Left ventricle myocardium inferior (tissue), 1 donor: ENCODE measurements around the gene SYT13. TPM values are rescaled to one million over a fixed set of nuclear protein-coding genes. Genes with fewer than 3 reads are reported as not detected.

Experiments used
- DNase-seq: peaks from one replicate; pipeline ENCODE4 v3.0.0-alpha.2; 2020
- H3K27ac ChIP-seq: fragments of 200-600 bp; replicated peaks from 2 replicates; pipeline ENCODE4 v1.8.0; 2021
- H3K27me3 ChIP-seq: fragments of 200-600 bp; 2 replicates; pipeline ENCODE4 v1.8.0; 2021; ENCODE audit warnings: low read depth
- H3K36me3 ChIP-seq: fragments of 200-600 bp; 2 replicates; pipeline ENCODE4 v1.8.0; 2021
- H3K4me1 ChIP-seq: fragments of 200-600 bp; 2 replicates; pipeline ENCODE4 v1.8.0; 2021
- H3K4me3 ChIP-seq: fragments of 200-600 bp; 2 replicates; pipeline ENCODE4 v1.8.0; 2021; ENCODE audit warnings: mild to moderate bottlenecking, moderate library complexity
- H3K9me3 ChIP-seq: fragments of 200-600 bp; replicated peaks from 2 replicates; pipeline ENCODE4 v1.8.0; 2021
- CTCF ChIP-seq: fragments of 200-600 bp; IDR thresholded peaks from 2 replicates; pipeline ENCODE4 v1.8.0; 2021; ENCODE audit warnings: antibody characterized with exemption, mild to moderate bottlenecking, borderline replicate concordance
- intact Hi-C: fragments of 100-400 bp; cut with micrococcal nuclease; formaldehyde crosslinking; loops from one replicate; pipeline ENCODE4 v1.11.0; 2022
- total RNA-seq: library from RNA; stranded (reverse); fragmentation: NEBNext Ultra II Directional; extraction: Animal tissue kit (Norgen Biotek cat#: 25700); gene quantifications from one replicate; pipeline ENCODE4 v1.2.1, GENCODE V29; 2021
- donor health status: DM: no; HTN: yes; CAD: no; lungs with severe emphysema.

Gene SYT13
- total RNA-seq, 1 donor from 2014 or later: 5.9 TPM

GRCh38 chr11:45208135-45208534, 78.0 kb downstream of the SYT13 start:
- peaks cover 18% of the 10 kb centered on the region for H3K36me3 ChIP-seq
- peaks cover 56% of the 10 kb centered on the region for H3K4me1 ChIP-seq
- H3K9me3 ChIP-seq: no peaks in the 10 kb centered on the region
- H3K27ac ChIP-seq: peak overlapping the region; percentile 94
- no peak for TF ChIP-seq CTCF
- no peak overlapping the region for H3K4me3 ChIP-seq
- no peaks in the 10 kb centered on the region for H3K27me3 ChIP-seq
- intact Hi-C loops: no loop called here
- DNase-seq: no peak

GRCh38 chr11:45205978-45206377, 80.2 kb downstream of the SYT13 start:
- H3K9me3 ChIP-seq: no peaks in the 10 kb centered on the region
- H3K27me3 ChIP-seq: no peaks in the 10 kb centered on the region
- H3K4me1 ChIP-seq: peaks cover 48% of the 10 kb centered on the region
- TF ChIP-seq CTCF: no peak
- intact Hi-C loops: no loop called here
- DNase-seq: no peak
- H3K36me3 ChIP-seq: peaks cover 8% of the 10 kb centered on the region
- no peak overlapping the region for H3K4me3 ChIP-seq
- H3K27ac ChIP-seq: no peak overlapping the region

- H3K27ac ChIP-seq: no peak overlapping the region
- peaks cover 8% of the 10 kb centered on the region for H3K36me3 ChIP-seq
- TF ChIP-seq CTCF: peak; percentile 33
- H3K9me3 ChIP-seq: no peaks in the 10 kb centered on the region
- H3K4me1 ChIP-seq: peaks cover 35% of the 10 kb centered on the region
- H3K27me3 ChIP-seq: no peaks in the 10 kb centered on the region
- intact Hi-C loops: no loop called here
- DNase-seq: no peak
- H3K4me3 ChIP-seq: no peak overlapping the region
Measured at GRCh38 chr11:45204761-45205160, 81.4 kb downstream of the SYT13 start.

GRCh38 chr11:45193695-45194094, 92.4 kb downstream of the SYT13 start:
- Histone ChIP-seq H3K4me3 (no peak overlapping the region), H3K27ac (peak overlapping the region; percentile 47), H3K4me1 (peaks cover 12% of the 10 kb centered on the region), H3K36me3 (peaks cover 22% of the 10 kb centered on the region), H3K27me3 (no peaks in the 10 kb centered on the region), H3K9me3 (peaks cover 17% of the 10 kb centered on the region)
- intact Hi-C loops: no loop called here
- no peak for TF ChIP-seq CTCF
- DNase-seq: peak; percentile 63

Other genes with a start within 250 kb of the SYT13 start
- gene PRDM11, start 139.7 kb downstream of the SYT13 start, total RNA-seq: 17.2 TPM